Activated T-helper 1 cell treated with anti-CD3 and anti-CD28 coated beads, Interleukin-12 subunit alpha, Interleukin-12 subunit beta, Interleukin-2, Interleukin-4 antibody, amounts not matched to agents 30 ng/mL and 10 ng/mL and 1 ng/mL, durations not matched to agents 14 hours and 24 hours and 36 hours (primary cell): ENCODE measurements around the gene SMIM36. TPM values are rescaled to one million over a fixed set of nuclear protein-coding genes. Genes with fewer than 3 reads are reported as not detected.
"Not testable (repeated sequence)": the region's sequence is repeated elsewhere in the genome, so short reads cannot be mapped to it uniquely, and the experiment has no call there.

Source experiments
- DNase-seq: peaks from one replicate; pipeline ENCODE4 v3.0.0; 2021; ENCODE audit warnings: low spot score
- H3K27ac Mint-ChIP-seq: one replicate; pipeline ENCODE4 v1.8.0; 2021; ENCODE audit warnings: mild to moderate bottlenecking, mixed read lengths
- H3K27me3 Mint-ChIP-seq: one replicate; pipeline ENCODE4 v1.8.0; 2022; ENCODE audit warnings: mild to moderate bottlenecking, moderate library complexity, mixed read lengths; ENCODE audit not compliant: insufficient read depth
- H3K36me3 Mint-ChIP-seq: one replicate; pipeline ENCODE4 v1.8.0; 2021; ENCODE audit warnings: low read depth, mixed read lengths
- H3K4me1 Mint-ChIP-seq: one replicate; pipeline ENCODE4 v1.8.0; 2021; ENCODE audit warnings: low read depth, mixed read lengths
- H3K4me3 Mint-ChIP-seq: one replicate; pipeline ENCODE4 v1.8.0; 2021; ENCODE audit warnings: mild to moderate bottlenecking, moderate library complexity, mixed read lengths
- H3K9me3 Mint-ChIP-seq: one replicate; pipeline ENCODE4 v1.8.0; 2021; ENCODE audit warnings: mixed read lengths
- intact Hi-C: fragments of 100-400 bp; cut with micrococcal nuclease; formaldehyde crosslinking; loops from one replicate; pipeline ENCODE4 v1.15.1; 2024
- total RNA-seq: library from RNA; stranded (reverse); gene quantifications from 2 replicates; pipeline ENCODE4 v1.2.3, GENCODE V29; 2022

The SMIM36 gene
- total RNA-seq, 1 donor from 2014 or later: not detected

DNA sequence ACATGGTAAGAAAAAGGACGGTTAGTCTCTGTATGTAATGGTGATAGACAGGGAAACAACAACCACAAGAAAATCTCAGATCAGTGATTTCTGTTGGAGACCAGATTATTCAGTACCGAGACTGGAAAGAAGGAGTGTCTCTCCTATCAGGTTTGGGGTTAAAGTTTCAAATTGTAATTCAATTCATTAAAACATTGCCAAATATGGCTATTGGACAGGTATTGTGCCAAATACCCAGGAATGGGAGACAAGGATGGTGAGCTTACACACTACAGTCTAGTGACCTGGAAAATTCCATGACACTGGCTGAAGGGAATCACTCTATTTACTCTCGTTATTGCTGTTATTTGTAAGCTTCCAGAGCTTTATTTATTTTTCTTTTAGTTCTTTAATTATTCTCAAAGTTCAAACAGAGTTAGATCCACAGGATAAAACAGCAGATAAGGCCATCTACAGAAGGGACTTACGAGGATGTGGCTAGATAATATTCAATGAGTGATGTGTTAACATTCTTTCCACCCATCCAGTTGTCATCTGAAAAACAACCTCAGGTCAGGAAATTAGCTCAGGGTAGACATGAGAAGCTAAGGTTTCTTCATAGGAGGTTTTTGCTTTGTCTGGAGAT is 64.6 kb downstream of the SMIM36 start:
- H3K36me3 Mint-ChIP-seq: no peaks in the 10 kb centered on the region
- H3K27me3 Mint-ChIP-seq: peaks cover 3% of the 10 kb centered on the region
- H3K27ac Mint-ChIP-seq: no peak overlapping the region
- no peak overlapping the region for H3K4me3 Mint-ChIP-seq
- DNase-seq: no peak
- peaks cover 6% of the 10 kb centered on the region for H3K4me1 Mint-ChIP-seq
- intact Hi-C loops: no loop called here
- H3K9me3 Mint-ChIP-seq: no peaks in the 10 kb centered on the region

DNA sequence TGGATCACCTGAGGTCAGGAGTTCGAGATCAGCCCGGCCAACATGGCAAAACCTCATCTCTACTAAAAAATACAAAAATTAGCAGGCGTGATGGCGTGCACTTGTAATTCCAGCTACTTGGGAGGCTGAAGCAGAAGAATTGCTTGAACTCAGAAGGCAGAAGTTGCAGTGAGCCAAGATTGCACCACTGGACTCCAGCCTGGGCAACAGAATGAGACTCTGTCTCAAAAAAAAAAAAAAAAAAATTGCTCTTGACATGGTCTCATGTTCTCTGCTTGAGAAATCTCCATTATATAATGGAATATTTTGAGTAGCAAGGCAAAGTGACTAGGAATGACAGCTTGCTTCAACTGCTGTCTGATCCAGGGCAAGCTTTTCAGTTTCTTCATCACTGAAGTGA is 65.2 kb downstream of the SMIM36 start:
- H3K9me3 Mint-ChIP-seq, H3K27me3 Mint-ChIP-seq, H3K36me3 Mint-ChIP-seq, H3K4me3 Mint-ChIP-seq, H3K4me1 Mint-ChIP-seq, intact Hi-C loops, H3K27ac Mint-ChIP-seq, DNase-seq: not testable (repeated sequence)

DNA sequence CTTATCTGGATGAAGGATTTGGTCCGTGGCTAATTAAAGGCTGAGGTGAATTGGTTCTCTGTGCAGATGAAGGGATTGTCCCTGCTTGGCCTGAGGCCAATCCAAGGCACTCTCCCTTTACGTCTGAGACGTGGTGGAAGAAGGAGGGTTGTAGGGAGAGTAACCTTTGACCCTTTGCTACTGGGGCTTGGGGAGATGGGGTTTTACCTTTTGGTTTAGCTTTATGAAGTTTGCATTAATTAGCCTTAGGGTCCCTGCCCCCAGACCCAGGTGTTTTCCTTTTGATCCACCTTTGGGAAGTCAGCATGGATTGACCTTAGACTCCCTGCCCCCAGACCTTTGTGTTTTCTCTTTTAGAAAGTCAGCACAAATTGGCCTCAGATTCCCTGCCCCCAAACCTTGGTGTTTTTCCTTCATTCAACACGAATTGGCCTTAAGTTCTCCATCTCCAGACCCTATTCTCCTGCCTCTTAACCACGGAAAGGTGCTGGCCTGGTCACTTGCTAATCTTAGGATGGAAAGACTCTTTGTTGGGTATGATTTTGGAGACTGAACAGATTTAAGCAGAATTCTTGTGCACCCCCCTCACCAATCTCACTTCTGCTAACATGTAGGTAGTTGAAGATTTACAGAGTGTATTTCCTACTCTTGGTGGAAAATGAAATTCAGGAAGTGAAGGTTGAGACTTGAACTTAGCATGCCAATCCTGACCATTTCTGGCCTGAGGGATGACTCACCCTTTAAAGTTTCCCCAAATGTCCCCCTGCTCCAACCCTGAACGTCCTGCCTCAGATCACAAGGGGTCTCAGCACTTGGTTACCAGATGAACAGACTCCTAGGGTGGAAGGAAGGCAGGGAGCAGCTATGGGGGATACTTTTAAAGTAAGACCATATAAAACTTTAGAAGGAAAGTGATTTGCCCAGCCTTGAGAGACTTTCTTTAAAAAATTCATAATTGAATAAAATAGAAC is 66.5 kb downstream of the SMIM36 start:
- Mint-ChIP-seq H3K4me1 (no peaks in the 10 kb centered on the region), H3K9me3 (no peaks in the 10 kb centered on the region), H3K36me3 (no peaks in the 10 kb centered on the region), H3K27ac (no peak overlapping the region), H3K4me3 (no peak overlapping the region), H3K27me3 (peaks cover 5% of the 10 kb centered on the region)
- DNase-seq: no peak
- intact Hi-C loops: no loop called here

DNA sequence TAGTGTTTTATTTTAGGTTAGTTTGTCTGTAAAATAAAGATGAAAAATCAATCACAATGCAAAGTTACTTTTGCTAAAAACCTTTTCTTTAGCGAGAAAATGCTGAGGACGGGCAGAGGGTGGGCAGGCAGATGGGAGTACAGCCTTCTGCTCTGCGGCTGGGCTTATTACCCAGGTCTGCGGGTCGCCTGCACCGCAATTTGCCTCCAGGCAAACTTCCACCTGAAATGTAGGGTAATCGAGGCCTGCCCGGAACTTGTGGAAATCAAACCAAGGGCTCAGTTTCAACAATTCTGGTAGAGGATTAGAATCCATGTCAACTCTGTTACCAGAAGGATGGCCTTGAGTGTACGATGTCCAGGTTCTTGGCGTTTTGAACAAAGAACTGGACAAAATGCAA is 67.3 kb downstream of the SMIM36 start:
- intact Hi-C loops: no loop called here
- Mint-ChIP-seq H3K36me3 (no peaks in the 10 kb centered on the region), H3K9me3 (no peaks in the 10 kb centered on the region), H3K4me1 (no peaks in the 10 kb centered on the region), H3K27ac (no peak overlapping the region), H3K27me3 (peaks cover 5% of the 10 kb centered on the region), H3K4me3 (no peak overlapping the region)
- no peak for DNase-seq

- intact Hi-C loops: no loop called here
- H3K4me1 Mint-ChIP-seq: no peaks in the 10 kb centered on the region
- peaks cover 4% of the 10 kb centered on the region for H3K27me3 Mint-ChIP-seq
- no peaks in the 10 kb centered on the region for H3K36me3 Mint-ChIP-seq
- no peak overlapping the region for H3K27ac Mint-ChIP-seq
- no peak for DNase-seq
- H3K9me3 Mint-ChIP-seq: no peaks in the 10 kb centered on the region
- no peak overlapping the region for H3K4me3 Mint-ChIP-seq
Measured at GRCh38 chr17:55442953-55443683, 68.1 kb downstream of the SMIM36 start.

DNA sequence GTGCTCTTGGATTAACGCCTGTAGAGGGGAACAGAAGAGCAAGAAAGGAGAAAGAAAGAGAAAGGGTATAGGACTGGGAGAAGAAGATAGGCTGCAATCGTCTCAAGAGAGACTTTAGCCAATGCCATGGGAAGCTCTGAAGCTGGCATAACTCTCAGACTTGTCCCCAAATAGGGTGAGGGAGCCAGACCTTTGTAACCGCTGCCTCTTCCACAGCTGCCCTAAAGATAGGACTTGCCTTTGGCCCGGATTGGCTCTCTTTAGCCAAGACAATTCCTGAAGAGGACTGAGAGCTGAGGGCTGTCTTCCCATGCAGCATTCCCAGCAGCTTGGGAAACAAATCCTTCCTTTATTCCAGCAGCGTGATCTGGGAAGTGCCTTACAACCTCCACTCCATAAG is 68.8 kb downstream of the SMIM36 start:
- Mint-ChIP-seq H3K4me1 (peaks cover 4% of the 10 kb centered on the region), H3K9me3 (no peaks in the 10 kb centered on the region), H3K27me3 (peaks cover 4% of the 10 kb centered on the region), H3K4me3 (no peak overlapping the region), H3K36me3 (peaks cover under 1% of the 10 kb centered on the region), H3K27ac (no peak overlapping the region)
- no peak for DNase-seq
- intact Hi-C loops: no loop called here

GRCh38 chr17:55441544-55441943 is 69.7 kb downstream of the SMIM36 start:
- intact Hi-C loops: no loop called here
- Mint-ChIP-seq H3K4me3 (no peak overlapping the region), H3K9me3 (no peaks in the 10 kb centered on the region)

GRCh38 chr17:55440391-55440790 is 70.9 kb downstream of the SMIM36 start:
- Mint-ChIP-seq H3K36me3 (peaks cover 2% of the 10 kb centered on the region), H3K4me3 (no peak overlapping the region), H3K27ac (no peak overlapping the region), H3K9me3 (no peaks in the 10 kb centered on the region), H3K4me1 (peaks cover 19% of the 10 kb centered on the region), H3K27me3 (peaks cover 6% of the 10 kb centered on the region)
- intact Hi-C loops: no loop called here
- DNase-seq: no peak

More at GRCh38 chr17:55441544-55441943, 69.7 kb downstream of the SMIM36 start:
- Mint-ChIP-seq H3K27ac (no peak overlapping the region), H3K27me3 (peaks cover 4% of the 10 kb centered on the region), H3K4me1 (peaks cover 13% of the 10 kb centered on the region), H3K36me3 (peaks cover 2% of the 10 kb centered on the region)
- no peak for DNase-seq

DNA sequence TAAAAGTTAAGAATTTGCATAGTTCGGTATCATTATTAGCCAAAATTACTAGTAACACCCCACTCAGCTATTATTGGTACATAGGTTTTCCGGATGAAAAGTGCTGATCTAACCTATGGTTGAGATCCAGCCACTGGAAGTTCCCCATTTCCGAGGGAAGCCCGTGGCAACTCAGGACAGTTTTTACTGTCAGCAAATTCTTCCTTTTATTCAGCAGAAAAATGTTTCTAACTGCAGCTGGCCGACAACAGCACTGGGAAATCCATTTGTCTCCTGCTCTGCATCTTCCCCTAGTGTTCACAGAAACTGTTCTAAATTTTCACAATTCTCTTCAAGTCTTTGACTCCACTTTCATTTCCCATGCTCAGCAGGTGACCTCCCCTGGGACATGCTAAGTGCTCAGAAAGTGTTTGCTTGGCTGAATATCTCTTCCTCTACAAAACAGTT is 74.1 kb downstream of the SMIM36 start:
- Mint-ChIP-seq H3K4me1 (peaks cover 46% of the 10 kb centered on the region), H3K36me3 (peaks cover 2% of the 10 kb centered on the region), H3K9me3 (no peaks in the 10 kb centered on the region), H3K4me3 (no peak overlapping the region), H3K27ac (peak overlapping the region; percentile 10), H3K27me3 (peaks cover 7% of the 10 kb centered on the region)
- DNase-seq: no peak
- intact Hi-C loops: no loop called here

DNA sequence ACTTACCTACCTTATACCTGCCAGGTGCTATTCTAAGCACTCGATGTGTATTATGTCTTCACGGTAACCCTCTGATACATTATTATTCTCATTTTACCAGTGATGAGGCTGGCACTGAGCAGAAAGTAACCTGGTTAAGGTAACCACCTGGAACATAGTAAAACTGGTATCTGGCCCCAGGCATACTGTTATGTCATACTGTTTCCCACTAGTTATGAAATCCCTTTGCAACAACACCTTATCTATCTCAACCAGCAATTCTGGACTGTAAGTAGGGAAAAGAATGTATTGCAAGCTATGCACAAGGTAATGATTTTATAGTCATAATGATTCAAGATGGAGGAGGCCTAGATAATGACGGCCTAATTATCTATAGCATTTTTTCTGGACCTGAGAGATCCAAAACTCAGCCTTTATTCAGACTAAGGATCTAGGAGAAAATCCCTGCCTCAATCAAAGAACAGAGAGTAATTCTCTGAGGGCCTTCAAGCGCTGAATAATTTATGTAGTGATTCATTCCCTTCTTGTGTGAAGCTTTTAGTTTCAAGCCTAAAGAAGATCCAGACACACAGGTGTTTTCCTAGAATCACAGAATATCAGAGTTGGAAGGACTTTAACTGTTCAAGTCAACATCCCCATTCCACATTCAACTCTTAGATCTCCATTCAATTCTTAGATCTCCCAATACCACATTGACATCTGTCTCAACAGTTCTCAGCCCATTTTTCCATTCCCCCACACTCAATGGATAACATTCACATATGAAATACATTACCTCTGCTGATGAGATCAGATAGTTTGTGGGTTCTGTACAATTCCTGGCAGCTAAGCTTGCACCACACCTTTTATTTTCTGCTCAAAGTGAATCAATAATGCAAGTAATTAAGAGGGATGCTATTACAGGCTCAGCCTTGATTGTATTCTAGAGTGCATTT is 74.8 kb downstream of the SMIM36 start:
- H3K4me3 Mint-ChIP-seq: no peak overlapping the region
- intact Hi-C loops: no loop called here
- H3K4me1 Mint-ChIP-seq: peaks cover 47% of the 10 kb centered on the region
- H3K27me3 Mint-ChIP-seq: peaks cover 7% of the 10 kb centered on the region
- H3K36me3 Mint-ChIP-seq: peaks cover 2% of the 10 kb centered on the region
- no peak for DNase-seq
- no peaks in the 10 kb centered on the region for H3K9me3 Mint-ChIP-seq
- H3K27ac Mint-ChIP-seq: no peak overlapping the region

DNA sequence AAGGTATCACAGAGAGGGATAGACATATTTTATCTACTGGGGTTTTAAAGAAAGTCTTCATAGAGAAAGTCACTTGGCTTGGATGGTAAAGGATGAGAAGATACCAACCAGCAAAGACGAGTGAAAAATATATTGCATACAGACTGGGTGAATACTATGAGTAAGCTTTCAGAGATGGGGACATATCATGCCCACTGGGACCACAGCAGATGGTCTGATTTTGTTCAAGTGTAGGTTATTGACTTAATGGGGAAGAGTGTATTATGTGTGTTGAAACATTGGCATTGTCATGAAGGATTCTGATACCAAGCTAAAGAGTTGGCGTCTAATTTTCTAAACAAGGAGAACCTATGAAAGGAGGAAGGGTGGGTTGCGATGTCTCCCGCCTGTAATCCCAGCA is 75.8 kb downstream of the SMIM36 start:
- H3K36me3 Mint-ChIP-seq: peaks cover 2% of the 10 kb centered on the region
- no peak overlapping the region for H3K4me3 Mint-ChIP-seq
- DNase-seq: no peak
- intact Hi-C loops: no loop called here
- H3K4me1 Mint-ChIP-seq: peaks cover 47% of the 10 kb centered on the region
- H3K27me3 Mint-ChIP-seq: peaks cover 3% of the 10 kb centered on the region
- no peak overlapping the region for H3K27ac Mint-ChIP-seq
- no peaks in the 10 kb centered on the region for H3K9me3 Mint-ChIP-seq

DNA sequence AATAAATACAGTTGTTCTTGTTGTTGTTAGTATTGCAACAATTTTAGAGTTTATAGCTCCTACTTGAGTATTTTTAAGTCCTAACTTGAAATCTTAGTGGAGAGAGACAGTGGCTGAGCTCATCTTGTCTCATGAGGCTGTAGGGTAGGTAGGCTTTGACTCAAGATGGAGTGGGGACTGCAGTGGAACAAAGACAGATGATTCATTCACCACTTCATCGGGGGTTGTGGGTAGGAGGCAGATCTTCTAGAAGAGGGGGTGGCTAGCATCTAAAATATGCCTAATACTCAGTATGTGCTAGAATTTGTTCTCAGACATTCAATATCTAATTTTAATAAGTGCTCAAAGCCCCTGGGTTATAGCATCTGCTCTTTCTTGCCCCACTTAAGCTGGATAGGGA is 76.5 kb downstream of the SMIM36 start:
- H3K36me3 Mint-ChIP-seq: peaks cover 2% of the 10 kb centered on the region
- peaks cover 47% of the 10 kb centered on the region for H3K4me1 Mint-ChIP-seq
- intact Hi-C loops: loop anchor here (5.0 kb wide), 1 partner anchor 397 kb away; no protein-coding TSS in a partner anchor
- H3K9me3 Mint-ChIP-seq: no peaks in the 10 kb centered on the region
- peaks cover 3% of the 10 kb centered on the region for H3K27me3 Mint-ChIP-seq
- H3K27ac Mint-ChIP-seq: no peak overlapping the region
- DNase-seq: no peak
- H3K4me3 Mint-ChIP-seq: no peak overlapping the region
